HEK293 (cell line): Measurements from ENCODE around the gene ZNF222.

Experiments used
- ATF2 ChIP-seq: fragments of 450-650 bp; formaldehyde crosslinking; IDR thresholded peaks from 2 replicates; pipeline ENCODE4 v1.5.1; 2016; ENCODE audit warnings: missing biosample characterization, missing genetic modification characterization, low read depth
- GFI1B ChIP-seq: fragments of 450-650 bp; formaldehyde crosslinking; IDR thresholded peaks from 2 replicates; pipeline ENCODE4 v1.5.1; 2016; ENCODE audit warnings: missing biosample characterization, missing genetic modification characterization
- GLI4 ChIP-seq: fragments of 450-650 bp; formaldehyde crosslinking; IDR thresholded peaks from 2 replicates; pipeline ENCODE4 v1.5.1; 2016; ENCODE audit warnings: missing biosample characterization, missing genetic modification characterization
- KLF1 ChIP-seq: fragments of 450-650 bp; formaldehyde crosslinking; IDR thresholded peaks from 2 replicates; pipeline ENCODE4 v1.5.1; 2016; ENCODE audit warnings: missing biosample characterization, missing genetic modification characterization
- PRDM1 ChIP-seq: fragments of 450-650 bp; formaldehyde crosslinking; IDR thresholded peaks from 2 replicates; pipeline ENCODE4; 2016; ENCODE audit warnings: missing biosample characterization, missing genetic modification characterization
- PRDM10 ChIP-seq: fragments of 450-650 bp; formaldehyde crosslinking; IDR thresholded peaks from 2 replicates; pipeline ENCODE4 v1.5.1; 2016; ENCODE audit warnings: missing biosample characterization, missing genetic modification characterization
- SCRT1 ChIP-seq: fragments of 450-650 bp; formaldehyde crosslinking; IDR thresholded peaks from 2 replicates; pipeline ENCODE4 v1.5.1; 2016; ENCODE audit warnings: missing biosample characterization, missing genetic modification characterization, borderline replicate concordance
- WT1 ChIP-seq: fragments of 450-650 bp; formaldehyde crosslinking; IDR thresholded peaks from 2 replicates; pipeline ENCODE4 v1.5.1; 2016; ENCODE audit warnings: missing biosample characterization, missing genetic modification characterization
- ZNF114 ChIP-seq: fragments of 450-650 bp; formaldehyde crosslinking; IDR thresholded peaks from 2 replicates; pipeline ENCODE4 v1.5.0; 2017; ENCODE audit warnings: missing biosample characterization, missing genetic modification characterization
- ZNF140 ChIP-seq: fragments of 450-650 bp; formaldehyde crosslinking; IDR thresholded peaks from 2 replicates; pipeline ENCODE4 v1.5.1; 2016; ENCODE audit warnings: missing biosample characterization, missing genetic modification characterization
- ZNF24 ChIP-seq: fragments of 450-650 bp; formaldehyde crosslinking; IDR thresholded peaks from 2 replicates; pipeline ENCODE4 v1.5.1; 2016; ENCODE audit warnings: missing biosample characterization, missing genetic modification characterization
- ZNF362 ChIP-seq: fragments of 450-650 bp; formaldehyde crosslinking; IDR thresholded peaks from 2 replicates; pipeline ENCODE4 v1.5.1; 2016; ENCODE audit warnings: missing biosample characterization, missing genetic modification characterization
- ZNF426 ChIP-seq: fragments of 450-650 bp; formaldehyde crosslinking; IDR thresholded peaks from 2 replicates; pipeline ENCODE4 v1.5.1; 2017; ENCODE audit warnings: missing biosample characterization, missing genetic modification characterization, mild to moderate bottlenecking, inconsistent platforms, moderate library complexity
- ZNF433 ChIP-seq: fragments of 450-650 bp; formaldehyde crosslinking; IDR thresholded peaks from 2 replicates; pipeline ENCODE4 v1.5.1; 2016; ENCODE audit warnings: missing biosample characterization, missing genetic modification characterization, low read depth
- ZNF449 ChIP-seq: fragments of 450-650 bp; formaldehyde crosslinking; IDR thresholded peaks from 2 replicates; pipeline ENCODE4 v1.5.1; 2017; ENCODE audit warnings: missing biosample characterization, mild to moderate bottlenecking, missing genetic modification characterization, moderate library complexity
- ZNF626 ChIP-seq: fragments of 450-650 bp; sonication (Bioruptor Pico); formaldehyde crosslinking; IDR thresholded peaks from 2 replicates; pipeline ENCODE4 v1.5.1; 2018; ENCODE audit warnings: missing biosample characterization, missing genetic modification characterization, inconsistent platforms
- ZNF707 ChIP-seq: fragments of 450-650 bp; formaldehyde crosslinking; IDR thresholded peaks from 2 replicates; pipeline ENCODE4 v1.5.1; 2016; ENCODE audit warnings: missing biosample characterization, missing genetic modification characterization
- ZNF777 ChIP-seq: fragments of 450-650 bp; formaldehyde crosslinking; IDR thresholded peaks from 2 replicates; pipeline ENCODE4 v1.5.1; 2017; ENCODE audit warnings: missing biosample characterization, missing genetic modification characterization, borderline replicate concordance
- ZSCAN16 ChIP-seq: fragments of 450-650 bp; formaldehyde crosslinking; IDR thresholded peaks from 2 replicates; pipeline ENCODE4 v1.5.1; 2016; ENCODE audit warnings: missing biosample characterization, missing genetic modification characterization
- TF ChIP-seq, protein P1 (sequence below): fragments of 450-650 bp; formaldehyde crosslinking; IDR thresholded peaks from 2 replicates; pipeline ENCODE4 v1.5.1; 2016; ENCODE audit warnings: missing biosample characterization, missing genetic modification characterization
- TF ChIP-seq, protein P2 (sequence below): IDR thresholded peaks from 2 replicates; pipeline ENCODE4 v1.6.1; 2011; ENCODE audit warnings: mild to moderate bottlenecking, low read depth, low read length, borderline replicate concordance
- TF ChIP-seq, protein P3 (sequence below): fragments of 450-650 bp; formaldehyde crosslinking; IDR thresholded peaks from 2 replicates; pipeline ENCODE4 v1.5.1; 2016; ENCODE audit warnings: missing biosample characterization, missing genetic modification characterization
- TF ChIP-seq, protein P4 (sequence below): fragments of 450-650 bp; formaldehyde crosslinking; IDR thresholded peaks from 2 replicates; pipeline ENCODE4 v1.5.1; 2016; ENCODE audit warnings: missing biosample characterization, missing genetic modification characterization

The ZNF222 gene

DNA sequence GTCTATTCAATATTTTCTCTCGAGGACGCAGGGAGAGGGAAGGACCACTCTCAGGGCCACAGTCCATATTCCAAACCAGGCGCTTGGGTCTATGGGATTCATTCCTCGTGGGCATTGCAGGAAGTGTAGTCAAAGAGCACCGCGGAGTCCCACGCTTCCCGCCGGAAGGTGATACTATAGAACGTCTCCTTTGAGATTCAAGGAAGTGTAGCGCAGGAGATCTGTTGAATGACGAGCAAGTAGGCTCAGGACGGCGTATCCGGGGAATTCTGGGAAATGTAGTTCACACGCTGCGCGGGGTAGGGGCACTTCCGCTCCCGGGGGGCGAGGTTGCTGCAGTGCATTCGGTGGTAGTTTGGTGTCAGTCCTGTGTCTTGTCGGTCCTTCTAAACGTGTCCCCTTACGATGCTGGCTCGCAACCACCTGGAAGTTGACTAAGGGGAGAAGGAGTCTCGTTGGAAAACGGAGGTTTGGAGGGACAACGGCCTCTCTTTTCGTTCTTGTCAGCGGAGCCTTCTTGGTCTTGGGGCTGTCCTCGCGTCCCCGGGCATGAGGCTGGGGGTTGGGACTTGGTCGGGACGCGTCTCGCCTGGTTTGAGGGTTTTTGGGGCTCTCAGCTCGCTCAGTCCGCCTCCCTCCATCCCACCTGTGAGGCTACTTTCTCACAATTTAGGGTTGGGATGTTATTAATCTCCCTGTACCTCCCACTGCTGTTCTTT is 46.8 kb downstream of the ZNF222 start, which contains the start of gene ZNF284 (continued):
- TF ChIP-seq ZNF449 (tag by site-specific recombination) (no peak), PRDM10 (tag by site-specific recombination) (peak; percentile 93), WT1 (peak; percentile 24; the same call in 1 of the 2 replicates), ZSCAN16 (tag by site-specific recombination) (0 out of 2 replicates have a peak, but pooled peaks have one; percentile 21), ZNF626 (tag by site-specific recombination) (no peak), ZNF24 (tag by site-specific recombination) (peak; percentile 75; the same call in 1 of the 2 replicates), ZNF114 (tag by site-specific recombination) (no peak), PRDM1 (tag by site-specific recombination) (no peak), ZNF140 (no peak), ATF2 (tag by site-specific recombination) (no peak), ZNF362 (tag by site-specific recombination) (no peak), GLI4 (no peak), KLF1 (tag by site-specific recombination) (peak; percentile 59), SCRT1 (tag by site-specific recombination) (peak; percentile 98), ZNF433 (tag by site-specific recombination) (no peak), GFI1B (no peak), ZNF707 (tag by site-specific recombination) (no peak; the same call in 1 of the 2 replicates), ZNF426 (tag by site-specific recombination) (no peak), ZNF777 (tag by site-specific recombination) (no peak; the same call in 1 of the 2 replicates)
- TF ChIP-seq, protein P1, sequence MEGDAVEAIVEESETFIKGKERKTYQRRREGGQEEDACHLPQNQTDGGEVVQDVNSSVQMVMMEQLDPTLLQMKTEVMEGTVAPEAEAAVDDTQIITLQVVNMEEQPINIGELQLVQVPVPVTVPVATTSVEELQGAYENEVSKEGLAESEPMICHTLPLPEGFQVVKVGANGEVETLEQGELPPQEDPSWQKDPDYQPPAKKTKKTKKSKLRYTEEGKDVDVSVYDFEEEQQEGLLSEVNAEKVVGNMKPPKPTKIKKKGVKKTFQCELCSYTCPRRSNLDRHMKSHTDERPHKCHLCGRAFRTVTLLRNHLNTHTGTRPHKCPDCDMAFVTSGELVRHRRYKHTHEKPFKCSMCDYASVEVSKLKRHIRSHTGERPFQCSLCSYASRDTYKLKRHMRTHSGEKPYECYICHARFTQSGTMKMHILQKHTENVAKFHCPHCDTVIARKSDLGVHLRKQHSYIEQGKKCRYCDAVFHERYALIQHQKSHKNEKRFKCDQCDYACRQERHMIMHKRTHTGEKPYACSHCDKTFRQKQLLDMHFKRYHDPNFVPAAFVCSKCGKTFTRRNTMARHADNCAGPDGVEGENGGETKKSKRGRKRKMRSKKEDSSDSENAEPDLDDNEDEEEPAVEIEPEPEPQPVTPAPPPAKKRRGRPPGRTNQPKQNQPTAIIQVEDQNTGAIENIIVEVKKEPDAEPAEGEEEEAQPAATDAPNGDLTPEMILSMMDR (tag by site-specific recombination): no peak; the same call in 1 of the 2 replicates
- TF ChIP-seq, protein P2, sequence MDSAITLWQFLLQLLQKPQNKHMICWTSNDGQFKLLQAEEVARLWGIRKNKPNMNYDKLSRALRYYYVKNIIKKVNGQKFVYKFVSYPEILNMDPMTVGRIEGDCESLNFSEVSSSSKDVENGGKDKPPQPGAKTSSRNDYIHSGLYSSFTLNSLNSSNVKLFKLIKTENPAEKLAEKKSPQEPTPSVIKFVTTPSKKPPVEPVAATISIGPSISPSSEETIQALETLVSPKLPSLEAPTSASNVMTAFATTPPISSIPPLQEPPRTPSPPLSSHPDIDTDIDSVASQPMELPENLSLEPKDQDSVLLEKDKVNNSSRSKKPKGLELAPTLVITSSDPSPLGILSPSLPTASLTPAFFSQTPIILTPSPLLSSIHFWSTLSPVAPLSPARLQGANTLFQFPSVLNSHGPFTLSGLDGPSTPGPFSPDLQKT: no peak
- TF ChIP-seq, protein P3, sequence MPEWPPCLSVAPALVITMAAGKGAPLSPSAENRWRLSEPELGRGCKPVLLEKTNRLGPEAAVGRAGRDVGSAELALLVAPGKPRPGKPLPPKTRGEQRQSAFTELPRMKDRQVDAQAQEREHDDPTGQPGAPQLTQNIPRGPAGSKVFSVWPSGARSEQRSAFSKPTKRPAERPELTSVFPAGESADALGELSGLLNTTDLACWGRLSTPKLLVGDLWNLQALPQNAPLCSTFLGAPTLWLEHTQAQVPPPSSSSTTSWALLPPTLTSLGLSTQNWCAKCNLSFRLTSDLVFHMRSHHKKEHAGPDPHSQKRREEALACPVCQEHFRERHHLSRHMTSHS (tag by site-specific recombination): no peak; the same call in 1 of the 2 replicates
- TF ChIP-seq, protein P4, sequence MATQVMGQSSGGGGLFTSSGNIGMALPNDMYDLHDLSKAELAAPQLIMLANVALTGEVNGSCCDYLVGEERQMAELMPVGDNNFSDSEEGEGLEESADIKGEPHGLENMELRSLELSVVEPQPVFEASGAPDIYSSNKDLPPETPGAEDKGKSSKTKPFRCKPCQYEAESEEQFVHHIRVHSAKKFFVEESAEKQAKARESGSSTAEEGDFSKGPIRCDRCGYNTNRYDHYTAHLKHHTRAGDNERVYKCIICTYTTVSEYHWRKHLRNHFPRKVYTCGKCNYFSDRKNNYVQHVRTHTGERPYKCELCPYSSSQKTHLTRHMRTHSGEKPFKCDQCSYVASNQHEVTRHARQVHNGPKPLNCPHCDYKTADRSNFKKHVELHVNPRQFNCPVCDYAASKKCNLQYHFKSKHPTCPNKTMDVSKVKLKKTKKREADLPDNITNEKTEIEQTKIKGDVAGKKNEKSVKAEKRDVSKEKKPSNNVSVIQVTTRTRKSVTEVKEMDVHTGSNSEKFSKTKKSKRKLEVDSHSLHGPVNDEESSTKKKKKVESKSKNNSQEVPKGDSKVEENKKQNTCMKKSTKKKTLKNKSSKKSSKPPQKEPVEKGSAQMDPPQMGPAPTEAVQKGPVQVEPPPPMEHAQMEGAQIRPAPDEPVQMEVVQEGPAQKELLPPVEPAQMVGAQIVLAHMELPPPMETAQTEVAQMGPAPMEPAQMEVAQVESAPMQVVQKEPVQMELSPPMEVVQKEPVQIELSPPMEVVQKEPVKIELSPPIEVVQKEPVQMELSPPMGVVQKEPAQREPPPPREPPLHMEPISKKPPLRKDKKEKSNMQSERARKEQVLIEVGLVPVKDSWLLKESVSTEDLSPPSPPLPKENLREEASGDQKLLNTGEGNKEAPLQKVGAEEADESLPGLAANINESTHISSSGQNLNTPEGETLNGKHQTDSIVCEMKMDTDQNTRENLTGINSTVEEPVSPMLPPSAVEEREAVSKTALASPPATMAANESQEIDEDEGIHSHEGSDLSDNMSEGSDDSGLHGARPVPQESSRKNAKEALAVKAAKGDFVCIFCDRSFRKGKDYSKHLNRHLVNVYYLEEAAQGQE: 0 out of 2 replicates have a peak, but pooled peaks have one; percentile 69
